ENCODE measurements around the gene KIF1B. TPM values are rescaled to one million over a fixed set of nuclear protein-coding genes. Genes with fewer than 3 reads are reported as not detected.

The KIF1B gene
- total and polyA plus RNA-seq, 9 of the 15 experiments (the other 6 are each of a cell fraction or from before 2014, with no cell fraction given), result 2.8 to 19.8 (median 11.9) TPM

DNA sequence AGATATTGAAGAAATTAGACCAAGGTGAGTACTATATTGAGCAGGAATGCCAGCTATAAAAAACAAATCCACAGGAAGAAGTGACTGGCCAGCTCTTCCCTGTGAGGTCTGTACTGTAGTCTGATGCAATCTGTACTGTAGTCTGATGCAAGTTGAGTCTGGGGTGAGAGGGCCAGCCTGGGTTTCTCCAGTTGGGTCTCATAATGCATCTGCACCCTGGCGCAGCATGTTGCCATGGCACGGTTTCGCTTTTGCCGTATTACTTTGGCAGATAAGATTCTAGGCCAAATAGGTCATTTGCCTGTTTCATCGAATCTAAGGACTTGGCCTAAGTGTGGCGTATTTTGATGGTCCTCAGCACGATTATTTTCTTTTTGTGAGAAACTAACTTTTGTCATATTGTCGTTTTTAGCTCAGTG is 164.1 kb downstream of the KIF1B start (continued):
- TF ChIP-seq, protein P1, sequence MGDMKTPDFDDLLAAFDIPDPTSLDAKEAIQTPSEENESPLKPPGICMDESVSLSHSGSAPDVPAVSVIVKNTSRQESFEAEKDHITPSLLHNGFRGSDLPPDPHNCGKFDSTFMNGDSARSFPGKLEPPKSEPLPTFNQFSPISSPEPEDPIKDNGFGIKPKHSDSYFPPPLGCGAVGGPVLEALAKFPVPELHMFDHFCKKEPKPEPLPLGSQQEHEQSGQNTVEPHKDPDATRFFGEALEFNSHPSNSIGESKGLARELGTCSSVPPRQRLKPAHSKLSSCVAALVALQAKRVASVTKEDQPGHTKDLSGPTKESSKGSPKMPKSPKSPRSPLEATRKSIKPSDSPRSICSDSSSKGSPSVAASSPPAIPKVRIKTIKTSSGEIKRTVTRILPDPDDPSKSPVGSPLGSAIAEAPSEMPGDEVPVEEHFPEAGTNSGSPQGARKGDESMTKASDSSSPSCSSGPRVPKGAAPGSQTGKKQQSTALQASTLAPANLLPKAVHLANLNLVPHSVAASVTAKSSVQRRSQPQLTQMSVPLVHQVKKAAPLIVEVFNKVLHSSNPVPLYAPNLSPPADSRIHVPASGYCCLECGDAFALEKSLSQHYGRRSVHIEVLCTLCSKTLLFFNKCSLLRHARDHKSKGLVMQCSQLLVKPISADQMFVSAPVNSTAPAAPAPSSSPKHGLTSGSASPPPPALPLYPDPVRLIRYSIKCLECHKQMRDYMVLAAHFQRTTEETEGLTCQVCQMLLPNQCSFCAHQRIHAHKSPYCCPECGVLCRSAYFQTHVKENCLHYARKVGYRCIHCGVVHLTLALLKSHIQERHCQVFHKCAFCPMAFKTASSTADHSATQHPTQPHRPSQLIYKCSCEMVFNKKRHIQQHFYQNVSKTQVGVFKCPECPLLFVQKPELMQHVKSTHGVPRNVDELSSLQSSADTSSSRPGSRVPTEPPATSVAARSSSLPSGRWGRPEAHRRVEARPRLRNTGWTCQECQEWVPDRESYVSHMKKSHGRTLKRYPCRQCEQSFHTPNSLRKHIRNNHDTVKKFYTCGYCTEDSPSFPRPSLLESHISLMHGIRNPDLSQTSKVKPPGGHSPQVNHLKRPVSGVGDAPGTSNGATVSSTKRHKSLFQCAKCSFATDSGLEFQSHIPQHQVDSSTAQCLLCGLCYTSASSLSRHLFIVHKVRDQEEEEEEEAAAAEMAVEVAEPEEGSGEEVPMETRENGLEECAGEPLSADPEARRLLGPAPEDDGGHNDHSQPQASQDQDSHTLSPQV (IDR thresholded peaks at IDR 0.05), result peak; percentile 60; the same call in 1 of the 2 replicates
- TF ChIP-seq CEBPB (tag; IDR thresholded peaks at IDR 0.05) (peak; percentile 71), ZNF76 (CRISPR knock-in tag; IDR thresholded peaks at IDR 0.05; ENCODE audit: borderline replicate concordance) (0 out of 2 replicates have a peak, but pooled peaks have one; percentile 40), ZNF79 (CRISPR knock-in tag; IDR thresholded peaks at IDR 0.05; ENCODE audit: low read depth) (peak; percentile 52; the same call in 1 of the 2 replicates), ZNF175 (CRISPR knock-in tag; IDR thresholded peaks at IDR 0.05; ENCODE audit: low read depth) (peak; percentile 91; the same call in 1 of the 2 replicates), NR2C2 (CRISPR knock-in tag; IDR thresholded peaks at IDR 0.05) (no peak), NR2C2 (tag; IDR thresholded peaks at IDR 0.05) (peak; percentile 75), SMAD4 (CRISPR knock-in tag; conservative IDR thresholded peaks at IDR 0.05) (peak; percentile 94), SMARCA4 (IDR thresholded peaks at IDR 0.05) (no peak; the same call in 1 of the 2 replicates), NFXL1 (CRISPR knock-in tag; IDR thresholded peaks at IDR 0.05) (0 out of 2 replicates have a peak, but pooled peaks have one; percentile 14), PTTG1 (tag; IDR thresholded peaks at IDR 0.05; ENCODE audit: low read depth) (peak; percentile 36; the same call in 1 of the 2 replicates), KLF6 (CRISPR knock-in tag; IDR thresholded peaks at IDR 0.05; ENCODE audit: borderline replicate concordance) (peak; percentile 73; the same call in 1 of the 2 replicates), ZNF589 (CRISPR knock-in tag; IDR thresholded peaks at IDR 0.05; ENCODE audit: low read depth) (peak; percentile 77), ZNF124 (CRISPR knock-in tag; IDR thresholded peaks at IDR 0.05) (no peak), SMARCA5 (IDR thresholded peaks at IDR 0.05) (no peak), ZNF311 (CRISPR knock-in tag; IDR thresholded peaks at IDR 0.05) (0 out of 2 replicates have a peak, but pooled peaks have one; percentile 58), RFX7 (CRISPR knock-in tag; IDR thresholded peaks at IDR 0.05) (no peak)
- TF ChIP-seq, protein P2, sequence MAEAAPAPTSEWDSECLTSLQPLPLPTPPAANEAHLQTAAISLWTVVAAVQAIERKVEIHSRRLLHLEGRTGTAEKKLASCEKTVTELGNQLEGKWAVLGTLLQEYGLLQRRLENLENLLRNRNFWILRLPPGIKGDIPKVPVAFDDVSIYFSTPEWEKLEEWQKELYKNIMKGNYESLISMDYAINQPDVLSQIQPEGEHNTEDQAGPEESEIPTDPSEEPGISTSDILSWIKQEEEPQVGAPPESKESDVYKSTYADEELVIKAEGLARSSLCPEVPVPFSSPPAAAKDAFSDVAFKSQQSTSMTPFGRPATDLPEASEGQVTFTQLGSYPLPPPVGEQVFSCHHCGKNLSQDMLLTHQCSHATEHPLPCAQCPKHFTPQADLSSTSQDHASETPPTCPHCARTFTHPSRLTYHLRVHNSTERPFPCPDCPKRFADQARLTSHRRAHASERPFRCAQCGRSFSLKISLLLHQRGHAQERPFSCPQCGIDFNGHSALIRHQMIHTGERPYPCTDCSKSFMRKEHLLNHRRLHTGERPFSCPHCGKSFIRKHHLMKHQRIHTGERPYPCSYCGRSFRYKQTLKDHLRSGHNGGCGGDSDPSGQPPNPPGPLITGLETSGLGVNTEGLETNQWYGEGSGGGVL (CRISPR knock-in tag; IDR thresholded peaks at IDR 0.05), result peak; percentile 58; the same call in 1 of the 2 replicates
- TF ChIP-seq, protein P3, sequence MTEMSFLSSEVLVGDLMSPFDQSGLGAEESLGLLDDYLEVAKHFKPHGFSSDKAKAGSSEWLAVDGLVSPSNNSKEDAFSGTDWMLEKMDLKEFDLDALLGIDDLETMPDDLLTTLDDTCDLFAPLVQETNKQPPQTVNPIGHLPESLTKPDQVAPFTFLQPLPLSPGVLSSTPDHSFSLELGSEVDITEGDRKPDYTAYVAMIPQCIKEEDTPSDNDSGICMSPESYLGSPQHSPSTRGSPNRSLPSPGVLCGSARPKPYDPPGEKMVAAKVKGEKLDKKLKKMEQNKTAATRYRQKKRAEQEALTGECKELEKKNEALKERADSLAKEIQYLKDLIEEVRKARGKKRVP (CRISPR knock-in tag; IDR thresholded peaks at IDR 0.05), result peak; percentile 76
- TF ChIP-seq, protein P4, sequence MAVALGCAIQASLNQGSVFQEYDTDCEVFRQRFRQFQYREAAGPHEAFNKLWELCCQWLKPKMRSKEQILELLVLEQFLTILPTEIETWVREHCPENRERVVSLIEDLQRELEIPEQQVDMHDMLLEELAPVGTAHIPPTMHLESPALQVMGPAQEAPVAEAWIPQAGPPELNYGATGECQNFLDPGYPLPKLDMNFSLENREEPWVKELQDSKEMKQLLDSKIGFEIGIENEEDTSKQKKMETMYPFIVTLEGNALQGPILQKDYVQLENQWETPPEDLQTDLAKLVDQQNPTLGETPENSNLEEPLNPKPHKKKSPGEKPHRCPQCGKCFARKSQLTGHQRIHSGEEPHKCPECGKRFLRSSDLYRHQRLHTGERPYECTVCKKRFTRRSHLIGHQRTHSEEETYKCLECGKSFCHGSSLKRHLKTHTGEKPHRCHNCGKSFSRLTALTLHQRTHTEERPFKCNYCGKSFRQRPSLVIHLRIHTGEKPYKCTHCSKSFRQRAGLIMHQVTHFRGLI (CRISPR knock-in tag; IDR thresholded peaks at IDR 0.05), result peak; percentile 76
